GM04504 (cell line): ENCODE data around the gene RIPOR3.
"Not testable (repeated sequence)": the region's sequence is repeated elsewhere in the genome, so short reads cannot be mapped to it uniquely, and the experiment has no call there.

ENCODE experiments used
- DNase-seq: peaks from one replicate; pipeline ENCODE4 v3.0.0-alpha.2; 2012; ENCODE audit warnings: low read depth

RIPOR3 gene

GRCh38 chr20:50724112-50724725 is 32.9 kb upstream of the RIPOR3 start:
- DNase-seq, result no peak

- no peak for DNase-seq
These were observed 32.3 kb upstream of the RIPOR3 start for GRCh38 chr20:50723672-50724071.

GRCh38 chr20:50722424-50723155 is 31.2 kb upstream of the RIPOR3 start:
- no peak for DNase-seq

- no peak for DNase-seq
These were observed 30.5 kb upstream of the RIPOR3 start for GRCh38 chr20:50721881-50722281.

GRCh38 chr20:50720582-50720981 is 29.2 kb upstream of the RIPOR3 start:
- no peak for DNase-seq

GRCh38 chr20:50720026-50720425 is 28.7 kb upstream of the RIPOR3 start:
- no peak for DNase-seq

GRCh38 chr20:50719328-50719727 is 28.0 kb upstream of the RIPOR3 start:
- DNase-seq, result no peak

- no peak for DNase-seq
These were observed 26.8 kb upstream of the RIPOR3 start for GRCh38 chr20:50717974-50718761.

- DNase-seq, result no peak
These were observed 26.0 kb upstream of the RIPOR3 start for GRCh38 chr20:50717312-50717711.

GRCh38 chr20:50716518-50716917 is 25.2 kb upstream of the RIPOR3 start:
- DNase-seq, result no peak

GRCh38 chr20:50715694-50716093 is 24.4 kb upstream of the RIPOR3 start:
- no peak for DNase-seq

GRCh38 chr20:50714426-50714825 is 23.1 kb upstream of the RIPOR3 start:
- DNase-seq, result not testable (repeated sequence)

GRCh38 chr20:50713657-50714101 is 22.3 kb upstream of the RIPOR3 start:
- no peak for DNase-seq

GRCh38 chr20:50712771-50713656 is 21.7 kb upstream of the RIPOR3 start:
- DNase-seq, result no peak

- no peak for DNase-seq
These were observed 19.9 kb upstream of the RIPOR3 start for GRCh38 chr20:50711113-50711825.

GRCh38 chr20:50710492-50711063 is 19.2 kb upstream of the RIPOR3 start:
- no peak for DNase-seq

GRCh38 chr20:50709636-50709973 is 18.3 kb upstream of the RIPOR3 start:
- DNase-seq, result no peak

- no peak for DNase-seq
These were observed 17.7 kb upstream of the RIPOR3 start for GRCh38 chr20:50708845-50709635.

GRCh38 chr20:50704971-50705370 is 13.6 kb upstream of the RIPOR3 start:
- no peak for DNase-seq

- DNase-seq, result no peak
These were observed 13.2 kb upstream of the RIPOR3 start for GRCh38 chr20:50704514-50704913.
